ENCODE measurements around the gene ALOX12B. TPM values are rescaled to one million over a fixed set of nuclear protein-coding genes. Genes with fewer than 3 reads are reported as not detected.

ALOX12B gene
- total and polyA plus RNA-seq, 2 of the 13 experiments (the other 11 are each of a cell fraction or from before 2014, with no cell fraction given) = 0.13 TPM; not detected in 1

DNA sequence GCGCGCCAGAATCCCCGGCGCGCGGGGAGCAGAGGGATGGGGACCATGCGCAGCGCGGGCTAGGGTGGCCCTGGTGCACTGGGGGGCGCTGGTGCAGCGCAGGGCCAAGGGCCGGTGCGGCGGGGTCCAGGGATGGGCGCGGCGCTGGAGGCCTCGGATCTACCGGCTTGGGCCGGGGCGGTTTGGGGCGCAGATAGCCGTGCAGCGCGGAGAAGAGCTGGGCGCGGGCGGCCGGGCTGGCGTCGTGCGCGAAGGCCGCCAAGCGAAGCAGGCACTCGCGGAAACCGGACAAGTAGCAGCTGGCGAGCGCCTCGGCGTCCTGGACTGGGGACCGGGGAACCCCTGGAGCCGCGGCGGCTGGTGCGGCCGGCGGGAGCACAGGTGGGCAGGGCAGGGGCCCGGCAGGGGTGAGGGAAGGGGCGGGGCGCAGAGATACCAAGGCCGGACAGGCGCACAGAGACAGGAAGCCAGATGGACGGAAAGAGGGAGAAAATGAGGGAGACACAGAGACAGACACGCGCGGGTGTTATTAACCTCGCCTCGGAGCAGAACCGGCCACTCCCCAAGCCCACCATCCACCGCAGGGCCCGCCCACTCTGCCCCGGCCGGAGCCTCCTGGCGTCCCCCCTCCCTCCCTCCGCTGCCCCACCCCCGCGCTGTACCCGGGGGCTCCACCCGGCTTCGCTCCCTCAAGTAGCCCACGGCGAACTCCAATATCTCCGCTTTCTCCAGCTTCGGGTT lies 34.3 kb upstream of the ALOX12B start (continued):
- TF ChIP-seq SRY (CRISPR knock-in tag; IDR thresholded peaks at IDR 0.05) (0 out of 2 replicates have a peak, but pooled peaks have one; percentile 29), EED (CRISPR knock-in tag; IDR thresholded peaks at IDR 0.05) (no peak), TEAD3 (CRISPR knock-in tag; optimal IDR thresholded peaks at IDR 0.05; ENCODE audit: borderline replicate concordance) (no peak), ZNF274 (CRISPR knock-in tag; IDR thresholded peaks at IDR 0.05) (peak; percentile 72; the same call in 1 of the 2 replicates), ESRRA (CRISPR knock-in tag; IDR thresholded peaks at IDR 0.05; ENCODE audit: low read depth) (peak; percentile 30; the same call in 1 of the 2 replicates), ZNF430 (CRISPR knock-in tag; IDR thresholded peaks at IDR 0.05) (0 out of 2 replicates have a peak, but pooled peaks have one; percentile 42), SALL2 (CRISPR knock-in tag; IDR thresholded peaks at IDR 0.05) (0 out of 2 replicates have a peak, but pooled peaks have one; percentile 54), IRX3 (CRISPR knock-in tag; IDR thresholded peaks at IDR 0.05; ENCODE audit: borderline replicate concordance, low read depth) (no peak), FOXO1 (CRISPR knock-in tag; IDR thresholded peaks at IDR 0.05) (peak; percentile 25), ZNF30 (CRISPR knock-in tag; IDR thresholded peaks at IDR 0.05) (no peak), THYN1 (CRISPR knock-in tag; IDR thresholded peaks at IDR 0.05; ENCODE audit: borderline replicate concordance, low read depth) (no peak), REL (CRISPR knock-in tag; conservative IDR thresholded peaks at IDR 0.05) (peak; percentile 40; the same call in 1 of the 2 replicates), NONO (IDR thresholded peaks at IDR 0.05) (no peak), NONO (CRISPR knock-in tag; conservative IDR thresholded peaks at IDR 0.05) (peak; percentile 58), TOE1 (CRISPR knock-in tag; IDR thresholded peaks at IDR 0.05) (no peak), ZNF124 (CRISPR knock-in tag; IDR thresholded peaks at IDR 0.05) (0 out of 2 replicates have a peak, but pooled peaks have one; percentile 27)
- TF ChIP-seq, protein P1, sequence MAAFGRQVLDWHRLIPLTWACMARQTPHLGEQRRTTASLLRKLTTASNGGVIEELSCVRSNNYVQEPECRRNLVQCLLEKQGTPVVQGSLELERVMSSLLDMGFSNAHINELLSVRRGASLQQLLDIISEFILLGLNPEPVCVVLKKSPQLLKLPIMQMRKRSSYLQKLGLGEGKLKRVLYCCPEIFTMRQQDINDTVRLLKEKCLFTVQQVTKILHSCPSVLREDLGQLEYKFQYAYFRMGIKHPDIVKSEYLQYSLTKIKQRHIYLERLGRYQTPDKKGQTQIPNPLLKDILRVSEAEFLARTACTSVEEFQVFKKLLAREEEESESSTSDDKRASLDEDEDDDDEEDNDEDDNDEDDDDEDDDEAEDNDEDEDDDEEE (CRISPR knock-in tag; IDR thresholded peaks at IDR 0.05) = 0 out of 2 replicates have a peak, but pooled peaks have one; percentile 30
- TF ChIP-seq, protein P2, sequence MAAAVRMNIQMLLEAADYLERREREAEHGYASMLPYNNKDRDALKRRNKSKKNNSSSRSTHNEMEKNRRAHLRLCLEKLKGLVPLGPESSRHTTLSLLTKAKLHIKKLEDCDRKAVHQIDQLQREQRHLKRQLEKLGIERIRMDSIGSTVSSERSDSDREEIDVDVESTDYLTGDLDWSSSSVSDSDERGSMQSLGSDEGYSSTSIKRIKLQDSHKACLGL (CRISPR knock-in tag; IDR thresholded peaks at IDR 0.05) = 0 out of 2 replicates have a peak, but pooled peaks have one; percentile 20
- TF ChIP-seq, protein P3, sequence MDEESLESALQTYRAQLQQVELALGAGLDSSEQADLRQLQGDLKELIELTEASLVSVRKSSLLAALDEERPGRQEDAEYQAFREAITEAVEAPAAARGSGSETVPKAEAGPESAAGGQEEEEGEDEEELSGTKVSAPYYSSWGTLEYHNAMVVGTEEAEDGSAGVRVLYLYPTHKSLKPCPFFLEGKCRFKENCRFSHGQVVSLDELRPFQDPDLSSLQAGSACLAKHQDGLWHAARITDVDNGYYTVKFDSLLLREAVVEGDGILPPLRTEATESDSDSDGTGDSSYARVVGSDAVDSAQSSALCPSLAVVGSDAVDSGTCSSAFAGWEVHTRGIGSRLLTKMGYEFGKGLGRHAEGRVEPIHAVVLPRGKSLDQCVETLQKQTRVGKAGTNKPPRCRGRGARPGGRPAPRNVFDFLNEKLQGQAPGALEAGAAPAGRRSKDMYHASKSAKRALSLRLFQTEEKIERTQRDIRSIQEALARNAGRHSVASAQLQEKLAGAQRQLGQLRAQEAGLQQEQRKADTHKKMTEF (CRISPR knock-in tag; IDR thresholded peaks at IDR 0.05) = peak; percentile 33; the same call in 1 of the 2 replicates
- TF ChIP-seq, protein P4, sequence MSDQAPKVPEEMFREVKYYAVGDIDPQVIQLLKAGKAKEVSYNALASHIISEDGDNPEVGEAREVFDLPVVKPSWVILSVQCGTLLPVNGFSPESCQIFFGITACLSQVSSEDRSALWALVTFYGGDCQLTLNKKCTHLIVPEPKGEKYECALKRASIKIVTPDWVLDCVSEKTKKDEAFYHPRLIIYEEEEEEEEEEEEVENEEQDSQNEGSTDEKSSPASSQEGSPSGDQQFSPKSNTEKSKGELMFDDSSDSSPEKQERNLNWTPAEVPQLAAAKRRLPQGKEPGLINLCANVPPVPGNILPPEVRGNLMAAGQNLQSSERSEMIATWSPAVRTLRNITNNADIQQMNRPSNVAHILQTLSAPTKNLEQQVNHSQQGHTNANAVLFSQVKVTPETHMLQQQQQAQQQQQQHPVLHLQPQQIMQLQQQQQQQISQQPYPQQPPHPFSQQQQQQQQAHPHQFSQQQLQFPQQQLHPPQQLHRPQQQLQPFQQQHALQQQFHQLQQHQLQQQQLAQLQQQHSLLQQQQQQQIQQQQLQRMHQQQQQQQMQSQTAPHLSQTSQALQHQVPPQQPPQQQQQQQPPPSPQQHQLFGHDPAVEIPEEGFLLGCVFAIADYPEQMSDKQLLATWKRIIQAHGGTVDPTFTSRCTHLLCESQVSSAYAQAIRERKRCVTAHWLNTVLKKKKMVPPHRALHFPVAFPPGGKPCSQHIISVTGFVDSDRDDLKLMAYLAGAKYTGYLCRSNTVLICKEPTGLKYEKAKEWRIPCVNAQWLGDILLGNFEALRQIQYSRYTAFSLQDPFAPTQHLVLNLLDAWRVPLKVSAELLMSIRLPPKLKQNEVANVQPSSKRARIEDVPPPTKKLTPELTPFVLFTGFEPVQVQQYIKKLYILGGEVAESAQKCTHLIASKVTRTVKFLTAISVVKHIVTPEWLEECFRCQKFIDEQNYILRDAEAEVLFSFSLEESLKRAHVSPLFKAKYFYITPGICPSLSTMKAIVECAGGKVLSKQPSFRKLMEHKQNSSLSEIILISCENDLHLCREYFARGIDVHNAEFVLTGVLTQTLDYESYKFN (CRISPR knock-in tag; conservative IDR thresholded peaks at IDR 0.05) = no peak
- TF ChIP-seq, protein P5, sequence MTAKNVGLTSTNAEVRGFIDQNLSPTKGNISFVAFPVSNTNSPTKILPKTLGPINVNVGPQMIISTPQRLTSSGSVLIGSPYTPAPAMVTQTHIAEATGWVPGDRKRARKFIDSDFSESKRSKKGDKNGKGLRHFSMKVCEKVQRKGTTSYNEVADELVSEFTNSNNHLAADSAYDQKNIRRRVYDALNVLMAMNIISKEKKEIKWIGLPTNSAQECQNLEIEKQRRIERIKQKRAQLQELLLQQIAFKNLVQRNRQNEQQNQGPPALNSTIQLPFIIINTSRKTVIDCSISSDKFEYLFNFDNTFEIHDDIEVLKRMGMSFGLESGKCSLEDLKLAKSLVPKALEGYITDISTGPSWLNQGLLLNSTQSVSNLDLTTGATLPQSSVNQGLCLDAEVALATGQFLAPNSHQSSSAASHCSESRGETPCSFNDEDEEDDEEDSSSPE (CRISPR knock-in tag; IDR thresholded peaks at IDR 0.05) = peak; percentile 58; the same call in 1 of the 2 replicates
- TF ChIP-seq, protein P6, sequence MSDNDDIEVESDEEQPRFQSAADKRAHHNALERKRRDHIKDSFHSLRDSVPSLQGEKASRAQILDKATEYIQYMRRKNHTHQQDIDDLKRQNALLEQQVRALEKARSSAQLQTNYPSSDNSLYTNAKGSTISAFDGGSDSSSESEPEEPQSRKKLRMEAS (IDR thresholded peaks at IDR 0.05) = peak; percentile 41; the same call in 1 of the 2 replicates

Data from HepG2 (cell line).